AG04450 (cell line): ENCODE measurements around the gene FILIP1L. TPM values are rescaled to one million over a fixed set of nuclear protein-coding genes. Genes with fewer than 3 reads are reported as not detected.

Experiments
- CTCF ChIA-PET: fragments of 300-600, 350-600 bp; formaldehyde crosslinking; extraction: SDS; loops from one replicate; lab custom pipeline; 2022; ENCODE audit warnings: antibody characterized with exemption, inconsistent platforms; lab: Charles Lee
- POLR2A ChIA-PET: fragments of 350-600 bp; formaldehyde crosslinking; extraction: SDS; loops from one replicate; lab custom pipeline; 2021; ENCODE audit warnings: antibody characterized with exemption, inconsistent platforms; lab: Yijun Ruan, JAX
- DNase-seq: peaks from one replicate; pipeline ENCODE4 v3.0.0-alpha.2; 2011; ENCODE audit warnings: low read depth, low spot score
- H3K27ac ChIP-seq: one replicate; pipeline ENCODE4 v1.5.1; 2012; ENCODE audit warnings: low read depth, low read length, control low read depth
- H3K27me3 ChIP-seq: one replicate; pipeline ENCODE4 v1.6.0; 2012; ENCODE audit warnings: low read length; ENCODE audit not compliant: control insufficient read depth, insufficient read depth
- H3K4me3 ChIP-seq: 2 replicates; pipeline ENCODE4 v1.5.1; 2011; ENCODE audit warnings: mild to moderate bottlenecking, low read depth, low read length, control low read depth
- H3K9me3 ChIP-seq: 2 replicates; pipeline ENCODE4 v1.5.1; 2012; ENCODE audit warnings: low read length; ENCODE audit not compliant: control insufficient read depth, insufficient read depth
- CTCF ChIP-seq: IDR thresholded peaks from 2 replicates; pipeline ENCODE4 v1.5.1; 2011; ENCODE audit warnings: low read depth, low read length, control low read depth, inconsistent platforms
- polyA plus RNA-seq: library from polyadenylated mRNA; depleted of rRNA; stranded (reverse); fragments of >200 nt; gene quantifications from 2 replicates; pipeline ENCODE4 v1.2.3, GENCODE V29; 2011

The FILIP1L gene
- polyA plus RNA-seq, 1 experiment, result 75.5 TPM

GRCh38 chr3:99945328-99945995 lies 168.8 kb downstream of the FILIP1L start:
- H3K27me3 ChIP-seq, result no peaks in the 10 kb centered on the region
- no peak overlapping the region for H3K27ac ChIP-seq
- TF ChIP-seq CTCF, result no peak
- H3K9me3 ChIP-seq, result no peaks in the 10 kb centered on the region
- ChIA-PET CTCF (no interaction called here), POLR2A (interaction anchor here (0.8 to 0.9 kb wide), 2 partner anchors 27 to 70 kb away, joined by 3 read pairs; no protein-coding TSS in a partner anchor)
- H3K4me3 ChIP-seq, result no peak overlapping the region
- no peak for DNase-seq

DNA sequence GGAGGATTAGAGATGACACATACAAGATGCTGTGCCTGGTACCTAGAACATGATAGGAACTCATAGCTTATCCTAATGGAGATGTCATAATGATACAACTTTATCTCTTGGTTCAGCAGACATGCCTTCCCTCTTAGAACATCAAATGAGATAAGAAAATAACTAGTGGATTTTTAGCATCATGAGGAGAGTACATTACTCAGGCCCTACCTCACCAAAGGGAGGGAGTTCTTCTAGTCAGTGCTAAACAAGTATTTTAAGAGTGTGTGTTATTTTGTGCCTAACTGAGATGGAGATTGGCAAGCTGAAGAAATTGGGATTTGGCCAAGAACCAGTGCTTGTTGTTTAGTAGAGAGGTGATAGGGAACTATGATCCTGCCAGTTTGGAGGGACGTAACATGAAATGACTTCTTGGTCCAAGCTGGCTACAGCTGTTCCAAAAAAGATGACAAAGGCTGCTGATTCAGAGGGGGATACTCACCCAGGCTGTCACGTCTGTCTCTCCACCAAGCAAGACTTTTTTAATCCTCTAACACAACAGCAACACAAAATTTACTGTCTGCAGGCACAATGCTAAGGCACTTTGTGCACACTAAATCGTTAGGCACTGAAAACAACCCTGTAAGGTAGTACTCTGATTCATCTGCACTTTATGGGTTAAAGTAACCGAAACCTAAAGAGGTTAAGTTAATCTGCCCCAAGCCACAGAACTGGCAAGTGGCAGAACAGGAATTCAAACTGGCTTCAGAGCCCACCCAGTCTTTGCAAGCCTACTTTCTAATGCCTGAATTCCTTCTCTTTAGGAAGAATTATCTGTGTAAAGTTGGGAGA lies 170.2 kb downstream of the FILIP1L start:
- Histone ChIP-seq H3K27ac (no peak overlapping the region), H3K9me3 (no peaks in the 10 kb centered on the region), H3K27me3 (no peaks in the 10 kb centered on the region), H3K4me3 (no peak overlapping the region)
- TF ChIP-seq CTCF, result no peak
- POLR2A ChIA-PET, result no interaction called here
- CTCF ChIA-PET, result interaction anchor here (1.6 kb wide), 1 partner anchor 97 kb away, joined by 3 read pairs; no protein-coding TSS in a partner anchor
- no peak for DNase-seq

- Histone ChIP-seq H3K9me3 (no peaks in the 10 kb centered on the region), H3K4me3 (no peak overlapping the region), H3K27me3 (no peaks in the 10 kb centered on the region), H3K27ac (no peak overlapping the region)
- no peak for DNase-seq
- no peak for TF ChIP-seq CTCF
- ChIA-PET CTCF (interaction anchor here (0.6 kb wide), 1 partner anchor 290 kb away, joined by 3 read pairs; no protein-coding TSS in a partner anchor), POLR2A (no interaction called here)
Observed at GRCh38 chr3:99941211-99941610, 173.1 kb downstream of the FILIP1L start.

DNA sequence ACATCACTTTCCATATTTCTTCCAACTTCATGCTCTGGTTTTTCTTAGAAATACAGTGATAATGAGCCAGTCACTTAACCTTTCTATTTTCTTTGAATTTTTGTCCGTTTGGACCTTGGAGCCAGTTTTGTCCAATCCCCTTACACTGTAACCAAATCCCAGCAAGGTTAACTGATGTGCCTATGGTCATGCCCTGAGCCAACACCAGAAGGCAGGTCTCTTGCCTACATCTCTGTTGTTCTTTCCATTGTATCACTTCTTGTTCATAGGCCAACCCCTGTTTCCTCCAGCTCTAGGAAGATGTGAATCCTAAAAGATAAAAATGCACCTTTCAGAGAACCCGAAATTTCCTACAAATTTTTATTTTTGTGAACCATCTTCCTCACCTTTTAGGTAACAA lies 174.0 kb downstream of the FILIP1L start:
- TF ChIP-seq CTCF, result no peak
- no peaks in the 10 kb centered on the region for H3K27me3 ChIP-seq
- POLR2A ChIA-PET, result no interaction called here
- no peak overlapping the region for H3K27ac ChIP-seq
- no peaks in the 10 kb centered on the region for H3K9me3 ChIP-seq
- no peak for DNase-seq
- no peak overlapping the region for H3K4me3 ChIP-seq
- CTCF ChIA-PET, result no interaction called here

GRCh38 chr3:99939876-99940275 lies 174.4 kb downstream of the FILIP1L start:
- H3K4me3 ChIP-seq, result no peak overlapping the region
- TF ChIP-seq CTCF, result no peak
- no peaks in the 10 kb centered on the region for H3K27me3 ChIP-seq
- no peak for DNase-seq
- no peaks in the 10 kb centered on the region for H3K9me3 ChIP-seq
- POLR2A ChIA-PET, result no interaction called here
- H3K27ac ChIP-seq, result no peak overlapping the region
- CTCF ChIA-PET, result interaction anchor here (1.1 kb wide), 1 partner anchor 97 kb away, joined by 4 read pairs; no protein-coding TSS in a partner anchor
